22Rv1 (cell line): Measurements from ENCODE around the gene MINDY4.

Experiments used
- H3K27ac ChIP-seq: fragments of 450-650 bp; 2 replicates; pipeline ENCODE4 v1.5.1; 2017
- CTCF ChIP-seq: fragments of 450-650 bp; IDR thresholded peaks from 2 replicates; pipeline ENCODE4 v1.5.1; 2017; ENCODE audit warnings: mild to moderate bottlenecking
- ZFX ChIP-seq: fragments of 450-650 bp; IDR thresholded peaks from 2 replicates; pipeline ENCODE4 v1.6.1; 2017; ENCODE audit warnings: antibody characterized with exemption, borderline replicate concordance

The MINDY4 gene

GRCh38 chr7:30788640-30789333 is 17.6 kb downstream of the MINDY4 start:
- TF ChIP-seq ZFX (no peak), CTCF (no peak)
- no peak overlapping the region for H3K27ac ChIP-seq

DNA sequence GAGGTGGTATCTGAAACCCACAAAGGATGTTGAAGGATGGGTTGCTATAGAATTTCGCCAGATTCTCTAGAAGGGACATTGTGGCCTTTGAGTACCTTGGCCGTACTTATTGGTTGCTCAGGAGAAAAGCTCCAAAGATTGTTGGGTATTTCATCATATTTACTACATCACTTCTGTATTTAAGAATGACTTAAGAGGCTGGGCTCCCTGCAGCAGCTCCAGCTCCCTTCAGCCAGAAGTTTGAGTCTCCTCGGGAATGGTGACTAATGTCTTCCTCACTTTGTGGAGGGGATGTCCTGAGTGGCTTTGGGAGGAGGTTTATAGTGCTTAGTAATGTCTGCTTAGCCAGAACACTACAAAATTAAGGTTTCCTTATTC is 18.1 kb downstream of the MINDY4 start:
- no peak overlapping the region for H3K27ac ChIP-seq
- TF ChIP-seq CTCF (no peak), ZFX (no peak)

- no peak overlapping the region for H3K27ac ChIP-seq
- TF ChIP-seq ZFX (no peak), CTCF (no peak)
Observed at GRCh38 chr7:30790356-30790755, 19.1 kb downstream of the MINDY4 start.

DNA sequence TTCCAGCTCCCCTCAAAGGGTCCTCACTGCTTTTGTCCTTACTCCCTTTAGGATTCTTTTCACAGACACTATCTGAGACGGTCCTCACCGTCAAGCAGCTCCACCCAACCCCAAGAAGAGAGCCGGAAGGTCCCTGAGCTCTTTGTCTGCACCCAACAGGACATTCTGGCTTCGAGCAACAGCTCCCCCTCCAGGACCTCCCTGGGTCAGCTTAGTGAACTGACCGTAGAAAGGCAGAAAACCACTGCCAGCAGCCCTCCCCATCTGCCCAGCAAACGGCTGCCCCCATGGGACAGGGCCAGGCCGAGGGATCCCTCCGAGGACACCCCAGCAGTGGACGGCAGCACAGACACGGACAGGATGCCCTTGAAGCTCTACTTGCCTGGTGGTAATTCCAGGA is 19.9 kb downstream of the MINDY4 start:
- TF ChIP-seq ZFX (no peak), CTCF (no peak; the same call in 1 of the 2 replicates)
- no peak overlapping the region for H3K27ac ChIP-seq

- no peak for TF ChIP-seq ZFX
- TF ChIP-seq CTCF, result no peak
- H3K27ac ChIP-seq, result no peak overlapping the region
Observed at GRCh38 chr7:30795161-30795948, 24.1 kb downstream of the MINDY4 start.

DNA sequence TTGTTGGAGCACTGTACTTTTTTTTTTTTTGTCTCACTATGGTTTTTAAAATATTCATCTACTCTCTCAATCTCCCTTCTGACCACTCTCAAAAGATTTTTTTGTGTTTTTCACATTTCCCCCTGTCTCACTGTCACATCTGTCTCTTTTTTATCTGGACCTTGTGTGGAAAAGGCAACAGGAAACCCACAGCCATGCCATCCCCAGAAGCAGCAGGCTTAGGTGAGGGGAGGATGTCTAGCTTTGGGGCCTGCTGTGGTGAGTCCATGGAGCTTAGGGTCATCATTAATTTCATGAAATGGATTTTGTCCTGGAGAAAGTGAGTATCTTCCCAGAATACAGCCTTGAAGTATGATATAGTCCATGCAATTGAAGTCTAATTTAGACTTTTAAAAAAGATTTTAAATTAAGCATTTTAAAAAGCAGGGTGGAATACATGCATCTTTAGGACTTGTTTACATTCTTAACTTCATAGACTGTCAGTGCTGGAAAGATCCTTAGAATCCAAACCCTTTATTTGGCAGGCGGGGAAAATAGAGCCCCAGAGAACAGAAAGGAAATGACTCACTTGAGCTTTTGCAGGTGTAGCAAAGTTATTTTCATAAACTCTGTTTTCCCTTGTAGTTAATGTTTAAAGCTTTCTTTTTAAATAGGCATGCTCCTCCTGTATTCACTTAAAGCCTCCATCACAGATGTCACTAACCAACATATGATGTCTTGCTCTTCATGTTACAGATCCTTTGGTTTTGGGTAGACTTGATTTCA is 25.1 kb downstream of the MINDY4 start:
- TF ChIP-seq CTCF, result no peak
- no peak for TF ChIP-seq ZFX
- no peak overlapping the region for H3K27ac ChIP-seq
